ENCODE data around the gene NOL4L. TPM values are rescaled to one million over a fixed set of nuclear protein-coding genes. Genes with fewer than 3 reads are reported as not detected.
A peak's percentile ranks its signal among the peaks of the same experiment; 100 is the strongest.

Gene NOL4L
- polyA plus RNA-seq, 2 of the 4 experiments (the other 2 are of a cell fraction): 9.5 to 11.8 TPM

GRCh38 chr20:32452776-32453466, 132.2 kb downstream of the NOL4L start:
- no peak overlapping the region for H3K4me3 ChIP-seq
- no peaks in the 10 kb centered on the region for H3K9me3 ChIP-seq
- H3K4me2 ChIP-seq: no peak overlapping the region
- FAIRE-seq: no peak
- ChIA-PET CTCF (interaction anchor here (1.0 to 7.2 kb wide), 2 partner anchors 9 to 116 kb away, joined by 4 to 82 read pairs; no protein-coding TSS in a partner anchor), POLR2A (no interaction called here)
- no peak for ATAC-seq
- TF ChIP-seq REST (IDR thresholded peaks at IDR 0.05): no peak
- TF ChIP-seq TP53 (CRISPR knock-in tag; IDR thresholded peaks at IDR 0.05): no peak
- no peak for TF ChIP-seq RFX5 (IDR thresholded peaks at IDR 0.05)
- TF ChIP-seq PHF8 (IDR thresholded peaks at IDR 0.05; ENCODE audit: borderline replicate concordance, low read depth): no peak
- no peak for TF ChIP-seq EHMT2 (IDR thresholded peaks at IDR 0.05; ENCODE audit: low read depth)
- no peak for TF ChIP-seq CHD2 (IDR thresholded peaks at IDR 0.05; ENCODE audit: low read length, partially characterized antibody)
- no peak for TF ChIP-seq EP300 (IDR thresholded peaks at IDR 0.05)
- no peak for TF ChIP-seq KDM1A (IDR thresholded peaks at IDR 0.05; ENCODE audit: low read depth)
- no peak for TF ChIP-seq CBX8 (IDR thresholded peaks at IDR 0.05)
- no peak for TF ChIP-seq RARB (CRISPR knock-in tag; IDR thresholded peaks at IDR 0.05)
- no peak for TF ChIP-seq HMGXB4 (CRISPR knock-in tag; IDR thresholded peaks at IDR 0.05; ENCODE audit: borderline replicate concordance)
- TF ChIP-seq SMC3 (IDR thresholded peaks at IDR 0.05): no peak
- TF ChIP-seq HOXA7 (CRISPR knock-in tag; IDR thresholded peaks at IDR 0.05): no peak
- no peak for TF ChIP-seq GATA3 (IDR thresholded peaks at IDR 0.05; ENCODE audit: borderline replicate concordance)
- TF ChIP-seq ZC3H11A (IDR thresholded peaks at IDR 0.05): no peak
- no peak for TF ChIP-seq ZSCAN20 (CRISPR knock-in tag; IDR thresholded peaks at IDR 0.05)
- 94% methylated on average over 20 of the region's 24 CpGs for whole genome bisulfite sequencing (ENCODE audit: missing lambda C conversion rate)
- no peak overlapping the region for H3K27ac ChIP-seq
- H3K4me1 ChIP-seq: peaks cover 10% of the 10 kb centered on the region
- no peak for DNase-seq (ENCODE audit: low read depth in 1 of 2, low spot score in 1 of 2)

DNA sequence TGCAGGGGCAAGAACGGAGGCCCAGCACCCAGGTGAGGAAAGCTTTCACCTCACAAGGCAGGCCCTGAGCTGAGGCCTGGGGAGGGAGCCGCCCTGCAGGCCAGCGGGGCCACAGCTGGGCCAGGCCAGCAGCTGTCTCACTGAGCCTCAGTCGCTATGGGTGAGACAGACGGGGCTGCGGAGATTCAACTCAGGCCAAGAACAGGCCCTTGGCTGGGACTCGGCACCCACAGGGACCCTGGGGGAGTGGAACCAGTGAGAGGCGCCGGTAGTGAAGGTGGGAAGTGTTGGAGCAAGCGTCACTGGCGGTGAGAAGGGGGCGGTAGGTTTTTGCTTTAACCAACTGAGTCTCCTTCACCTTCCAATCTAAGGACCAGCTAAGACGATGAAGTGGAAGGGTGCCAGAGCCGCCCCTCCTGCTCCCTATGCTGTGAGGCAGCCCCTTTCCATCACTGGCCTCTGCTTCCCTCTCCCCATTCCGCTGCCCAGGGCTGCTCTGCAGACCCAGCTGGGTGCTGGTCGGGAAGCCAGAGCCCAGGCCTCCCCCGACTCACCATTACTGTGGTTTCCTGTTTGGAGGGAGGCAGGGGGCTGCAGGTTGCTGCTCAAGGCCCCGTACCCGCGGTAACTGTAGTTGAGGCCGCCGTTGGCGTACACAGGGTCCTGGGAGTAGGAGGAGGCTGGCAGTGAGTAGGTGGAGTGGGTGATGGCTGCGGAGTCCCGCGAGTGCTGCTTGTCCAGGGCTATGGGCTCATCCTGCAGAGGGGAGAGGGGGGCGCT, 133.3 kb downstream of the NOL4L start:
- peaks cover 7% of the 10 kb centered on the region for H3K4me1 ChIP-seq
- 87% methylated on average over 26 of the region's 27 CpGs for WGBS (ENCODE audit: missing lambda C conversion rate)
- no peak overlapping the region for H3K4me2 ChIP-seq
- H3K27ac ChIP-seq: no peak overlapping the region
- CTCF ChIA-PET: interaction anchor here (7.2 kb wide), 1 partner anchor 8 kb away, joined by 82 read pairs; no protein-coding TSS in a partner anchor
- TF ChIP-seq TFCP2L1 (CRISPR knock-in tag; IDR thresholded peaks at IDR 0.05) (no peak), POLR2A (IDR thresholded peaks at IDR 0.05; ENCODE audit: low read length) (no peak), CHD2 (IDR thresholded peaks at IDR 0.05; ENCODE audit: low read length, partially characterized antibody) (no peak), HES2 (IDR thresholded peaks at IDR 0.05) (no peak), CTCF (IDR thresholded peaks at IDR 0.05) (no peak), TP53 (CRISPR knock-in tag; IDR thresholded peaks at IDR 0.05) (no peak), FOXS1 (CRISPR knock-in tag; IDR thresholded peaks at IDR 0.05) (no peak), ZC3H11A (IDR thresholded peaks at IDR 0.05) (no peak), NFE2L2 (conservative IDR thresholded peaks at IDR 0.05; ENCODE audit: low read length) (no peak), MAFK (IDR thresholded peaks at IDR 0.05; ENCODE audit: partially characterized antibody) (no peak), JUNB (IDR thresholded peaks at IDR 0.05) (no peak), FOSB (CRISPR knock-in tag; IDR thresholded peaks at IDR 0.05) (no peak), HOXA7 (CRISPR knock-in tag; IDR thresholded peaks at IDR 0.05) (no peak), CHD4 (IDR thresholded peaks at IDR 0.05; ENCODE audit: borderline replicate concordance) (no peak), RNF2 (IDR thresholded peaks at IDR 0.05; ENCODE audit: borderline replicate concordance, low read depth) (no peak)
- no peaks in the 10 kb centered on the region for H3K9me3 ChIP-seq
- no peak for FAIRE-seq
- DNase-seq (ENCODE audit: low read depth in 1 of 2, low spot score in 1 of 2): no peak
- H3K4me3 ChIP-seq: no peak overlapping the region
- peak in 1 of 2 experiments; percentile 19; a peak in 3 of 6 replicates for ATAC-seq
- POLR2A ChIA-PET: interaction anchor here (0.7 kb wide), 1 partner anchor 845 kb away, joined by 3 read pairs; no protein-coding TSS in a partner anchor
